HCT116 (cell line): ENCODE measurements around the gene TFDP1.

Source experiments
- CTCF ChIP-seq, 3 experiments: fragments of 200-600 bp in 1 of 3; sonication (generic) in 1 of 3; IDR thresholded peaks in 2 of 3; conservative IDR thresholded peaks in 1 of 3; 2 replicates each; pipeline ENCODE4 v1.5.1; 2012 to 2017; ENCODE audit warnings: low read depth in 2 of 3, low read length in 2 of 3, antibody characterized with exemption in 1 of 3, borderline replicate concordance in 1 of 3, control low read depth in 1 of 3, mild to moderate bottlenecking in 1 of 3, mixed read lengths in 1 of 3, mixed run types in 1 of 3, moderate library complexity in 1 of 3; ENCODE audit not compliant: insufficient read depth in 1 of 3
- ELF1 ChIP-seq: IDR thresholded peaks from 2 replicates; pipeline ENCODE4 v1.6.1; 2012; ENCODE audit warnings: low read depth, borderline replicate concordance
- EZH2 ChIP-seq: fragments of 200-600 bp; sonication (generic); IDR thresholded peaks from 2 replicates; pipeline ENCODE4 v1.6.1; 2017; ENCODE audit warnings: antibody characterized with exemption, mixed run types
- ZFX ChIP-seq: fragments of 450-650 bp; IDR thresholded peaks from 2 replicates; pipeline ENCODE4 v1.6.1; 2017
- ZNF274 ChIP-seq: fragments of 200-500 bp; sonication (Bioruptor generic); IDR thresholded peaks from 2 replicates; pipeline ENCODE4 v1.6.1; 2014; ENCODE audit warnings: mild to moderate bottlenecking, low read depth, low read length, inconsistent platforms

DNA sequence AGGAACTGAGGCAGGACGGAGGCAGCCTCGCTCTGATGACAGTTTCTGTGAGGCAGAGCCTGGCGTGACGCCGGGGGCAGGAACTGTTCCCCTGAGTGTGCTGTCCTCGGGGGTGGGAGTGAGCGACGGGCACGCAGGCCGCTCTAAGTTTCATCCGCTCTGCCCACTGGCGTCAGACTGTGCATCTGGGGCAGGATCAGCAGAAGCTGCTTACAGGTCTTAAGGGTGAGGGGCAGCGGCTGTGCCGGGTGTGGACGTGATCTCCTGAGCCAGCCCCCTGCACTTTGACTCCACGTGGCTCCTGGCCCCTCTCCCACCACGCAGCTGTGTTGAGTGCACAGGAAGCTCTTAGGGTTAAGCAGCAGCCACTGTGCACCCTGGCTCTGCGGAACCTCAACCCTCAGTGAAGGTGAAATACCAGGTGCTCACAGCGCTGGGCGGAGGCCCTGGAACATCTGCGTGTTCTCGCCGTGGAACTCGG is 84.0 kb downstream of the TFDP1 start:
- no peak for TF ChIP-seq ELF1
- TF ChIP-seq CTCF (IDR thresholded peaks at IDR 0.05 in 2 of 3, conservative IDR thresholded peaks at IDR 0.05 in 1 of 3; ENCODE audit: borderline replicate concordance in 1 of 3, insufficient read depth in 1 of 3, low read depth in 2 of 3, low read length in 2 of 3) = no peak
- TF ChIP-seq ZFX = no peak
- TF ChIP-seq ZNF274 = no peak
- TF ChIP-seq EZH2 = no peak
